Right lobe of liver (tissue), 6 donors: ENCODE measurements around the gene UVRAG. TPM values are rescaled to one million over a fixed set of nuclear protein-coding genes. Genes with fewer than 3 reads are reported as not detected.
"Not testable (repeated sequence)": the region's sequence is repeated elsewhere in the genome, so short reads cannot be mapped to it uniquely, and the experiment has no call there.

Source experiments
- ATAC-seq, 4 donors: fragments of 200-7000 bp; cut with Tn5 transposase; one replicate each; pipeline ENCODE4 v1.9.1; 2020; ENCODE audit warnings: mild to moderate bottlenecking in 4 of 4, moderate library complexity in 4 of 4
- DNase-seq, 3 donors: peaks; one replicate each; pipeline ENCODE4 v3.0.0-alpha.2; 2020
- H3K27ac ChIP-seq, 3 donors: fragments of 200-600 bp; one replicate each; pipeline ENCODE4 v1.8.0; 2022
- H3K27me3 ChIP-seq, 2 donors: fragments of 200-600 bp; one replicate each; pipeline ENCODE4 v1.8.0; 2022
- H3K36me3 ChIP-seq, 4 donors: fragments of 200-600 bp; sonication (generic) in 1 of 4; one replicate each; pipeline versions ENCODE4 v1.5.1 to v1.8.0; 2017 to 2022; ENCODE audit warnings: control low read depth in 1 of 4
- H3K4me1 ChIP-seq, 4 donors: fragments of 200-600 bp; sonication (generic) in 1 of 4; one replicate each; pipeline versions ENCODE4 v1.5.1 to v1.8.0; 2017 to 2022; ENCODE audit warnings: control low read depth in 1 of 4
- H3K4me3 ChIP-seq, 3 donors: fragments of 200-600 bp; one replicate each; pipeline ENCODE4 v1.8.0; 2022
- H3K9me3 ChIP-seq, 4 donors: fragments of 200-600 bp; sonication (generic) in 1 of 4; one replicate each; pipeline versions ENCODE4 v1.5.1 to v1.8.0; 2017 to 2022; ENCODE audit warnings: control low read depth in 1 of 4
- POLR2A ChIP-seq: fragments of 450-650 bp; IDR thresholded peaks from one replicate; pipeline ENCODE4 v1.6.1; 2017; ENCODE audit warnings: antibody characterized with exemption, mild to moderate bottlenecking
- WGBS: methylation state at CpG from one replicate; pipeline ENCODE4 v1.1.6; 2018; ENCODE audit warnings: low coverage, low lambda C conversion rate; ENCODE audit not compliant: insufficient coverage; ENCODE audit errors: missing lambda C conversion rate; 5-methylcytosine and 5-hydroxymethylcytosine counted together
- intact Hi-C, 2 donors: fragments of 100-400 bp; cut with DNase I; formaldehyde crosslinking; loops; one replicate each; pipeline versions ENCODE4 v1.11.2 to v1.14.1; 2022
- total RNA-seq, 6 experiments: library from RNA; depleted of rRNA in 2 of 6; stranded (reverse); fragments of >200 nt in 2 of 6; fragmentation: NEBNext Ultra II Directional in 3 of 6; extraction: Animal tissue kit (Norgen Biotek cat#: 25700) in 3 of 6; gene quantifications; one replicate each; pipeline versions ENCODE4 v1.1.0 to v1.2.4, GENCODE V29; 2016 to 2023
- TF ChIP-seq, protein P1 (sequence below), 4 donors: fragments of 200-600 bp in 3 of 4; fragments of 450-650 bp in 1 of 4; IDR thresholded peaks; one replicate each; pipeline versions ENCODE4 v1.5.1 to v1.8.0; 2016 to 2022; ENCODE audit warnings: antibody characterized with exemption in 4 of 4, mild to moderate bottlenecking in 2 of 4
- donor health status: DM: no; HTN: yes; CAD: no.
- donor health status: DM: no; HTN: no; CAD: no.
- donor health status: DM: no; HTN: no; CAD: no.
- donor health status: DM: no; HTN: yes; CAD: no.
- donor health status: DM: no; HTN: yes; CAD: no.

The UVRAG gene
- total RNA-seq, 6 experiments from 2014 or later, result 8.8 to 12.6 (median 10.3) TPM

GRCh38 chr11:75966537-75967287 is 151.7 kb downstream of the UVRAG start:
- DNase-seq (no peak), ATAC-seq (peak in 2 of 4 donors; percentile 17 to 66)
- H3K36me3 ChIP-seq, result no peaks in the 10 kb centered on the region
- intact Hi-C loops, result no loop called here
- no peaks in the 10 kb centered on the region for H3K27me3 ChIP-seq
- no peaks in the 10 kb centered on the region for H3K4me1 ChIP-seq
- no peaks in the 10 kb centered on the region for H3K9me3 ChIP-seq
- no peak overlapping the region for H3K4me3 ChIP-seq
- TF ChIP-seq, protein P1, sequence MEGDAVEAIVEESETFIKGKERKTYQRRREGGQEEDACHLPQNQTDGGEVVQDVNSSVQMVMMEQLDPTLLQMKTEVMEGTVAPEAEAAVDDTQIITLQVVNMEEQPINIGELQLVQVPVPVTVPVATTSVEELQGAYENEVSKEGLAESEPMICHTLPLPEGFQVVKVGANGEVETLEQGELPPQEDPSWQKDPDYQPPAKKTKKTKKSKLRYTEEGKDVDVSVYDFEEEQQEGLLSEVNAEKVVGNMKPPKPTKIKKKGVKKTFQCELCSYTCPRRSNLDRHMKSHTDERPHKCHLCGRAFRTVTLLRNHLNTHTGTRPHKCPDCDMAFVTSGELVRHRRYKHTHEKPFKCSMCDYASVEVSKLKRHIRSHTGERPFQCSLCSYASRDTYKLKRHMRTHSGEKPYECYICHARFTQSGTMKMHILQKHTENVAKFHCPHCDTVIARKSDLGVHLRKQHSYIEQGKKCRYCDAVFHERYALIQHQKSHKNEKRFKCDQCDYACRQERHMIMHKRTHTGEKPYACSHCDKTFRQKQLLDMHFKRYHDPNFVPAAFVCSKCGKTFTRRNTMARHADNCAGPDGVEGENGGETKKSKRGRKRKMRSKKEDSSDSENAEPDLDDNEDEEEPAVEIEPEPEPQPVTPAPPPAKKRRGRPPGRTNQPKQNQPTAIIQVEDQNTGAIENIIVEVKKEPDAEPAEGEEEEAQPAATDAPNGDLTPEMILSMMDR (IDR thresholded peaks at IDR 0.05), result no peak
- no peak for TF ChIP-seq POLR2A
- H3K27ac ChIP-seq, result no peak overlapping the region

DNA sequence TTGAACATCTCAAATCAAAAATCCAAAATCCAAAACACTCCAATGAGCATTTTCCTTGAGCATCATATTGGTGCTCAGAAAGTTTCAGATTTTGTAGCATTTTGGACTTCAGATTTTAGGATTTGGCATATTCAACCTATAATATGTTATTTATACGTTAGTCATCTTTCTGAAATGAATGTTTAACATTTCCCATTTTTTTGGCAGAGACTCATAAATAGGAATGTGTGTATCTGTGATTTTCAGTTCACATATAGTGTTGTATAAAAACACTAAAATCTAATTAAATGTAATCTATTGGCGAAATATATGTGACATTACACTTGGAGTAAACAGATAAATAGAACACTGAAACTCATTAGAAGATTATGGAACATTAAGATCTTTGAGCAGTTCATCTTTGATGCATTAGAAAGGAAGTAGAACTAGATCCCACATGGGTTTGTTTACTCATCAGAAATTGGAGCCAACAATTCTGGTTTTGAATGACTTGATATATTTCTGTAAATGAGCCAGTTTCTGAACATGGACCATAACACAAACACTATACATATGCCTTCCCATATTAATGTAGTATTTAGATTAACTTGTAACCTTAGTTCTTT is 153.1 kb downstream of the UVRAG start:
- no peak for ATAC-seq
- Histone ChIP-seq H3K4me1 (no peaks in the 10 kb centered on the region), H3K27me3 (no peaks in the 10 kb centered on the region), H3K4me3 (no peak overlapping the region), H3K27ac (no peak overlapping the region), H3K9me3 (peaks cover 0 to 3% (median 0%) of the 10 kb centered on the region in 4 donors), H3K36me3 (no peaks in the 10 kb centered on the region)
- no peak for DNase-seq
- intact Hi-C loops, result no loop called here
- TF ChIP-seq, protein P1 (IDR thresholded peaks at IDR 0.05), result no peak
- no peak for TF ChIP-seq POLR2A
- WGBS, result 72% methylated on average over 2 of the region's 2 CpGs

DNA sequence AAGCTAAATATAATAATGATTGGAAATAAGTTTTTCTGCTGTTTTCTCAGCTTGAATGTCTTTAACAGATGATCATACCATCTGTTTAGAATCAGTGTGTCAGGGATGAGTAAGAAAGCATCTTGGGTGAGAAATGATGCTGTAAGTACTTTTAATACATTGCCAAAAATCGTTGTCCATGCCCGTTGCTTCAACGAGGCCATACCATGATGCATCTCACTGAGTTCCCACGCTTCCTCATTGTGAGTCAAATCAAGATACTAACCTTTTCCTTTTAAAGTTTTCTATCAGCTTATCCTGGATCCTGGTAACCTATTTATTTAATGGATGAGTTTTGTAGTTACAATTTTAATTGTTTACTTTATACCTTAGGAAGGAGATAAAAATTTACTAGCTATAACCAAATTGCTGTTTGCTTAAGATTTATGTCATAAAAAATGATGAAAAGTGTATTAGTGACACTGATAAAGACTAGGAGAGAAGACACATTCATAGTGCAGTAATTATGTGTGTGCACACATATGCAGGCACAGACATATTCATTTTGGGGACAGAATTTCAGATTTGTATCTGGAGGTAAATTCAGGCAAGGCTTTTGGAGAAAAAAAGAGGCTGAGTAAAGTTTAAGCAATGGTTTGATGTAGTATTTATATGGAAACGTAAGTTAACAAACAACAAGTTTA is 154.8 kb downstream of the UVRAG start:
- H3K4me1 ChIP-seq, result no peaks in the 10 kb centered on the region
- no peaks in the 10 kb centered on the region for H3K36me3 ChIP-seq
- 80% methylated on average over 5 of the region's 5 CpGs for WGBS
- no peak overlapping the region for H3K27ac ChIP-seq
- no peak for TF ChIP-seq POLR2A
- TF ChIP-seq, protein P1 (IDR thresholded peaks at IDR 0.05), result no peak
- no peaks in the 10 kb centered on the region for H3K27me3 ChIP-seq
- no peak overlapping the region for H3K4me3 ChIP-seq
- intact Hi-C loops, result no loop called here
- ATAC-seq, result no peak
- no peak for DNase-seq
- H3K9me3 ChIP-seq, result peaks cover 0 to 3% (median 0%) of the 10 kb centered on the region in 4 donors

- 95% methylated on average over 2 of the region's 3 CpGs for WGBS
- ATAC-seq, H3K27ac ChIP-seq, DNase-seq, H3K27me3 ChIP-seq, intact Hi-C loops, H3K4me3 ChIP-seq, H3K9me3 ChIP-seq, H3K36me3 ChIP-seq, H3K4me1 ChIP-seq: not testable (repeated sequence)
These were observed 158.7 kb downstream of the UVRAG start for GRCh38 chr11:75973710-75974109.

GRCh38 chr11:75979075-75979474 is 164.1 kb downstream of the UVRAG start:
- H3K27me3 ChIP-seq, H3K27ac ChIP-seq, H3K9me3 ChIP-seq, intact Hi-C loops, H3K36me3 ChIP-seq, DNase-seq, ATAC-seq, H3K4me3 ChIP-seq, H3K4me1 ChIP-seq: not testable (repeated sequence)
- 93% methylated on average over 3 of the region's 6 CpGs for WGBS

DNA sequence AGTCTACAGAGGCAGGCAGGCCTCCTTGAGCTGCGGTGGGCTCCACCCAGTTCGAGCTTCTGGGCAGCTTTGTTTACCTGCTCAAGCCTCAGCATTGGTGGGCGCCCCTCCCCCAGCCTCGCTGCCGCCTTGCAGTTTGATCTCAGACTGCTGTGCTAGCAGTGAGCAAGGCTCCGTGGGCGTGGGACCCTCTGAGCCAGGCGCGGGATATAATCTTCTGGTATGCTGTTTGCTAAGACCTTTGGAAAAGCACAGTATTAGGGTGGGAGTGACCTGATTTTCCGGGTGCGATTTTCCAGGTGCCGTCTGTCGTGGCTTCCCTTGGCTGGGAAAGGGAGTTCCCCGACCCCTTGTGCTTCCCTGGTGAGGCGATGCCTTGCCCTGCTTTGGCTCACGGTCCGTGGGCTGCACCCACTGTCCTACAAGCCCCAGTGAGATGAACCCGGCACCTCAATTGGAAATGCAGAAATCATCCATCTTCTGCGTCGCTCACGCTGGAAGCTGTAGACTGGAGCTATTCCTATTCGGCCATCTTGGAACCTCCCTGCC is 164.5 kb downstream of the UVRAG start:
- WGBS, result 100% methylated on average over 9 of the region's 22 CpGs
- DNase-seq, H3K27ac ChIP-seq, H3K9me3 ChIP-seq, H3K27me3 ChIP-seq, H3K36me3 ChIP-seq, H3K4me1 ChIP-seq, H3K4me3 ChIP-seq, ATAC-seq, intact Hi-C loops: not testable (repeated sequence)
